Osteoblast (primary cell): Measurements from ENCODE around the gene TMIE. TPM values are rescaled to one million over a fixed set of nuclear protein-coding genes. Genes with fewer than 3 reads are reported as not detected.

Source experiments
- DNase-seq: peaks from one replicate; pipeline ENCODE4 v3.0.0; 2011; ENCODE audit warnings: low spot score, mixed read lengths; ENCODE audit not compliant: insufficient read length; ENCODE audit errors: missing footprints
- H2AFZ ChIP-seq: 2 replicates; pipeline ENCODE4 v1.6.0; 2011; ENCODE audit warnings: mild to moderate bottlenecking, low read length
- H3K27ac ChIP-seq: 2 replicates; pipeline ENCODE4 v1.5.1; 2011; ENCODE audit warnings: mild to moderate bottlenecking, low read depth, low read length, moderate library complexity
- H3K27me3 ChIP-seq: 2 replicates; pipeline ENCODE4 v1.6.0; 2012; ENCODE audit warnings: mild to moderate bottlenecking, control low read depth, inconsistent platforms, low read length, moderate library complexity; ENCODE audit not compliant: insufficient read depth
- H3K36me3 ChIP-seq: 2 replicates; pipeline ENCODE4 v1.5.1; 2011; ENCODE audit warnings: mild to moderate bottlenecking, low read length, control low read depth, moderate library complexity; ENCODE audit not compliant: insufficient read depth
- H3K4me1 ChIP-seq: 2 replicates; pipeline ENCODE4 v1.5.1; 2011; ENCODE audit warnings: mild to moderate bottlenecking, low read length, control low read depth, moderate library complexity; ENCODE audit not compliant: insufficient read depth
- H3K4me2 ChIP-seq: 2 replicates; pipeline ENCODE4 v1.6.0; 2011; ENCODE audit warnings: mild to moderate bottlenecking, low read length; ENCODE audit not compliant: insufficient read depth
- H3K4me3 ChIP-seq: fragments of 200-600 bp; sonication (generic); 3 replicates; pipeline ENCODE4 v1.5.1; 2012; ENCODE audit warnings: mild to moderate bottlenecking, low read length, inconsistent platforms; ENCODE audit not compliant: insufficient read depth
- H3K79me2 ChIP-seq: 2 replicates; pipeline ENCODE4 v1.6.0; 2012; ENCODE audit warnings: mild to moderate bottlenecking, low read length, control low read depth, inconsistent platforms; ENCODE audit not compliant: insufficient read depth
- H3K9me3 ChIP-seq: 2 replicates; pipeline ENCODE4 v1.5.1; 2011; ENCODE audit warnings: low read depth, low read length, control low read depth
- H4K20me1 ChIP-seq: 2 replicates; pipeline ENCODE4 v1.6.0; 2012; ENCODE audit warnings: mild to moderate bottlenecking, low read length, control low read depth; ENCODE audit not compliant: insufficient read depth
- CTCF ChIP-seq: IDR thresholded peaks from 2 replicates; pipeline ENCODE4 v1.5.1; 2011; ENCODE audit warnings: mild to moderate bottlenecking, low read depth, low read length, moderate library complexity; ENCODE audit errors: extremely low read depth
- total RNA-seq: library from RNA; depleted of rRNA; stranded (reverse); fragments of >200 nt; gene quantifications from 2 replicates; pipeline ENCODE4 v1.2.3, GENCODE V29; 2012

Gene TMIE
- total RNA-seq, 1 donor = under 0.01 TPM

- no peak for TF ChIP-seq CTCF
- Histone ChIP-seq H3K4me2 (no peak overlapping the region), H2AFZ (no peak overlapping the region), H3K27me3 (no peaks in the 10 kb centered on the region), H3K36me3 (no peaks in the 10 kb centered on the region), H3K79me2 (no peaks in the 10 kb centered on the region), H3K27ac (no peak overlapping the region), H3K9me3 (no peaks in the 10 kb centered on the region), H4K20me1 (no peaks in the 10 kb centered on the region), H3K4me1 (no peaks in the 10 kb centered on the region), H3K4me3 (no peak overlapping the region)
- no peak for DNase-seq
These were observed 21.5 kb upstream of the TMIE start for GRCh38 chr3:46679681-46680080.

- no peak for TF ChIP-seq CTCF
- Histone ChIP-seq H3K4me2 (no peak overlapping the region), H3K27me3 (no peaks in the 10 kb centered on the region), H3K9me3 (no peaks in the 10 kb centered on the region), H3K79me2 (no peaks in the 10 kb centered on the region), H4K20me1 (no peaks in the 10 kb centered on the region), H3K36me3 (no peaks in the 10 kb centered on the region), H3K4me3 (no peak overlapping the region), H3K4me1 (no peaks in the 10 kb centered on the region), H2AFZ (no peak overlapping the region), H3K27ac (no peak overlapping the region)
- DNase-seq = peak; percentile 47
These were observed 20.8 kb upstream of the TMIE start for GRCh38 chr3:46680298-46680826.

- Histone ChIP-seq H3K4me1 (no peaks in the 10 kb centered on the region), H3K36me3 (no peaks in the 10 kb centered on the region), H3K27ac (no peak overlapping the region)
These were observed 19.8 kb upstream of the TMIE start for GRCh38 chr3:46681387-46681786.

More at GRCh38 chr3:46681387-46681786, 19.8 kb upstream of the TMIE start:
- DNase-seq = peak; percentile 36
- H3K4me3 ChIP-seq = no peak overlapping the region
- no peaks in the 10 kb centered on the region for H3K9me3 ChIP-seq
- no peak overlapping the region for H2AFZ ChIP-seq
- no peaks in the 10 kb centered on the region for H3K79me2 ChIP-seq
- TF ChIP-seq CTCF = no peak
- H3K27me3 ChIP-seq = no peaks in the 10 kb centered on the region
- H4K20me1 ChIP-seq = no peaks in the 10 kb centered on the region
- H3K4me2 ChIP-seq = no peak overlapping the region
